Uterus (tissue), 4 donors: Measurements from ENCODE around the gene ANKRD33B. TPM values are rescaled to one million over a fixed set of nuclear protein-coding genes. Genes with fewer than 3 reads are reported as not detected.

Source experiments
- DNase-seq, 2 donors: peaks; one replicate each; pipeline ENCODE4 v3.0.0-alpha.2; 2019 to 2020
- H3K27ac ChIP-seq, 2 donors: fragments of 200-600 bp; sonication (generic); 1 replicate in 1 of 2; 2 replicates in 1 of 2; pipeline ENCODE4 v1.5.1; 2016 to 2018
- H3K27me3 ChIP-seq, 2 donors: fragments of 200-600 bp; sonication (generic); one replicate each; pipeline ENCODE4 v1.5.1; 2018 to 2019; ENCODE audit warnings: control low read depth in 1 of 2
- H3K36me3 ChIP-seq, 2 donors: fragments of 200-600 bp; sonication (generic); one replicate each; pipeline ENCODE4 v1.5.1; 2019; ENCODE audit warnings: control low read depth in 1 of 2
- H3K4me1 ChIP-seq, 2 donors: fragments of 200-600 bp; sonication (generic); one replicate each; pipeline ENCODE4 v1.5.1; 2018 to 2019; ENCODE audit warnings: control low read depth in 1 of 2
- H3K4me3 ChIP-seq, 2 donors: fragments of 200-600 bp; sonication (generic); 1 replicate in 1 of 2; 2 replicates in 1 of 2; pipeline ENCODE4 v1.5.1; 2018 to 2019; ENCODE audit warnings: mild to moderate bottlenecking in 1 of 2
- H3K9me3 ChIP-seq, 2 donors: fragments of 200-600 bp; sonication (generic); one replicate each; pipeline ENCODE4 v1.5.1; 2019; ENCODE audit warnings: control low read depth in 1 of 2
- POLR2A ChIP-seq, 2 donors: fragments of 450-650 bp; IDR thresholded peaks; one replicate each; pipeline ENCODE4 v1.6.1; 2016; ENCODE audit warnings: antibody characterized with exemption in 2 of 2, mild to moderate bottlenecking in 1 of 2, moderate library complexity in 1 of 2
- intact Hi-C: fragments of 100-400 bp; cut with DNase I; formaldehyde crosslinking; loops from one replicate; pipeline ENCODE4 v1.15.1; 2023; ENCODE audit warnings: low total_unique reads
- total RNA-seq, 4 donors: library from RNA; depleted of rRNA in 3 of 4; stranded (reverse); fragments of >200 nt in 3 of 4; gene quantifications; one replicate each; pipeline versions ENCODE4 v1.1.0 to v1.2.4, GENCODE V29; 2014 to 2023
- TF ChIP-seq, protein P1 (sequence below), 4 experiments: fragments of 200-600 bp in 2 of 4; fragments of 450-650 bp in 2 of 4; sonication (generic) in 2 of 4; IDR thresholded peaks; one replicate each; pipeline ENCODE4 v1.5.1; 2016 to 2019; ENCODE audit warnings: antibody characterized with exemption in 4 of 4, mild to moderate bottlenecking in 2 of 4, moderate library complexity in 1 of 4
- donor health status: DM: yes; HTN: yes; CAD: no.

The ANKRD33B gene
- total RNA-seq, 4 donors from 2014 or later: 2.1 to 24.1 (median 7.6) TPM

DNA sequence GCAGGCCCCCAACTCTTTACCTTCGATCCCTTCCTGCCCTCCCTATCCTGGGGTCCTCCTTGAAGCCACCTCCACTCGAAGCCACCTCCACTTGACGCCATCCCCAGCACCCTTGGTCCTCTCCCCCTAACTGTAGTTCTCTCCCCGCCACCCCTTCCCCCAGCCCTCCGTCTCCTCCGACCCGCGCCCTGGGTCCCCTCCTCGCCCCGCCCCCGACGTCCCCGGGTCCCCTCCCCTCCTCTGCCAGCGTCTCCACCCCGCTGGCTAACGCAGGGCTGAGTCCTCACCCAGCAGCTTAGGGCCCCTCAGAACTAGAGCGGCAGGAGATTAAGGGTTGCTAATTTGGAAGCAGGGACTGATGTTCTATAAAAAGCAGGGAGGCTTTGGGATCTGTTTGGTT, 30.6 kb upstream of the ANKRD33B start:
- Histone ChIP-seq H3K27ac (no peak overlapping the region), H3K4me1 (peaks cover 0 to 12% of the 10 kb centered on the region in 2 donors), H3K4me3 (no peak overlapping the region), H3K36me3 (no peaks in the 10 kb centered on the region), H3K9me3 (no peaks in the 10 kb centered on the region), H3K27me3 (no peaks in the 10 kb centered on the region)
- TF ChIP-seq, protein P1, sequence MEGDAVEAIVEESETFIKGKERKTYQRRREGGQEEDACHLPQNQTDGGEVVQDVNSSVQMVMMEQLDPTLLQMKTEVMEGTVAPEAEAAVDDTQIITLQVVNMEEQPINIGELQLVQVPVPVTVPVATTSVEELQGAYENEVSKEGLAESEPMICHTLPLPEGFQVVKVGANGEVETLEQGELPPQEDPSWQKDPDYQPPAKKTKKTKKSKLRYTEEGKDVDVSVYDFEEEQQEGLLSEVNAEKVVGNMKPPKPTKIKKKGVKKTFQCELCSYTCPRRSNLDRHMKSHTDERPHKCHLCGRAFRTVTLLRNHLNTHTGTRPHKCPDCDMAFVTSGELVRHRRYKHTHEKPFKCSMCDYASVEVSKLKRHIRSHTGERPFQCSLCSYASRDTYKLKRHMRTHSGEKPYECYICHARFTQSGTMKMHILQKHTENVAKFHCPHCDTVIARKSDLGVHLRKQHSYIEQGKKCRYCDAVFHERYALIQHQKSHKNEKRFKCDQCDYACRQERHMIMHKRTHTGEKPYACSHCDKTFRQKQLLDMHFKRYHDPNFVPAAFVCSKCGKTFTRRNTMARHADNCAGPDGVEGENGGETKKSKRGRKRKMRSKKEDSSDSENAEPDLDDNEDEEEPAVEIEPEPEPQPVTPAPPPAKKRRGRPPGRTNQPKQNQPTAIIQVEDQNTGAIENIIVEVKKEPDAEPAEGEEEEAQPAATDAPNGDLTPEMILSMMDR (IDR thresholded peaks at IDR 0.05): no peak
- no peak for TF ChIP-seq POLR2A (IDR thresholded peaks at IDR 0.05)
- DNase-seq: no peak
- intact Hi-C loops: no loop called here

DNA sequence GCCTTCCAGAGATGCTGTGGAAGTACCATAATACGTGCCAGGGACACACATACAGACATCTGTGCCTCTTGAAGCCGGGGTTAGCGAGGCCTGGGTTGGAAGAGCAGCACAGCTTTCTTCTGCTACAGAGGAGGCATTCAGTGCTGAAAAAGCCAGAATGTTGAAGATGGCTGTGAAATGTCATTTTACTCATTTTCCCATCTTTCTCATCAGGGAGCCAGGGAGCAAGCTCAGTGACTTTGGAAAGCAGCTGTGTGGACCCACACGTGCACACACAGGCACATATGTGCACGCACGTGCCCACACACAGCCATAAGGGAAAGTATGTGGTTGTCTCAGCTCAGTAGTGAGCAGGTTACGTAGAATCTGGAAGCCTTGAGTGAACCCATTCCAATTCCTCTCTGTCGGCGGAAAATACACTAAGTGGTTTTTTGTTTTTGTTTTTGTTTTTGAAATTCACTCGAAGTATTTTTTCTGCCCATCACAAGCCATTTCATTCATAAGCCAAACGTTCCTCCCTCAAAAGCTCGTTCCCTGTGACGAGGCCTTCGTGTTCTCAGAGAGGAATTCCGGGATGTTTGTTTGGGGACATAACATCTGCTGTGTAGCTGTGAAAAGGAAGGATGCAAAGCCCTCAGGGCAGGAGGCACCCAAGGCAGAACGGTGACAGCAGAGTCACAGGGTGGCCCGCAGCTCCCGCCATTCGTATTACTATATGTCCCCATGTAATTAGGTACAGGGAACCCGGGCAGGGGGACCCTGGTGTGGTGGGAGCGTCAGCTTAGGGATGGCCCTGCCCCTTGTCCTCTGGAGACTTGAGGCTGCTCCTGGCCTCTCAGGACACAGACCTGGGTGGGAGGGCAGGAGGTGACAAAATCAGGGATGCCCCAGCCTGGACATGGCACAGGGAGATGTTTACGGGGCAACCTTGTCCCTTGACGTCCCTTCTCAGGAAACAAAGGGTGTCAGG, 29.0 kb upstream of the ANKRD33B start:
- Histone ChIP-seq H3K4me3 (no peak overlapping the region), H3K27me3 (no peaks in the 10 kb centered on the region), H3K4me1 (peaks cover 0 to 23% of the 10 kb centered on the region in 2 donors), H3K36me3 (no peaks in the 10 kb centered on the region), H3K9me3 (no peaks in the 10 kb centered on the region), H3K27ac (no peak overlapping the region)
- no peak for DNase-seq
- intact Hi-C loops: no loop called here
- TF ChIP-seq POLR2A (IDR thresholded peaks at IDR 0.05): no peak
- TF ChIP-seq, protein P1 (IDR thresholded peaks at IDR 0.05): no peak

DNA sequence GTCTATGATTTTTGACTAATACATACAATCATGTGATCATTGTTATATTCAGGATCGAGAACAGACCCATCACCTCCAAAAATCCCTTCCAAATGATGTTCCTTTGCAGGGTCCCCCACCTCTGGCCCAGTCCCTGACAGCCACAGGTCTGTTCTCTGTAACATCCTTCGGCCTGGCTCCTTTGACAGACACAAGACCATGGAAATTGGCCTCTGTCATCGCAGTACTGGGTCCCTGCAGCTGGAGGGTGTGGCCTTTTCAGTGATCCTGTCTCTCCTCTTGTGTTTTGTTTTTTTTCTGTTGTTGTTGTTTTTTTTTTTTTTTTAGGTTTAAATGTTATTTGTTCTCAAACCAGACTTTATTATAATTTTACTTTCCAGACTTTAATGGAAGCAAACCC, 27.4 kb upstream of the ANKRD33B start:
- TF ChIP-seq, protein P1 (IDR thresholded peaks at IDR 0.05): no peak
- no peak for TF ChIP-seq POLR2A (IDR thresholded peaks at IDR 0.05)

DNA sequence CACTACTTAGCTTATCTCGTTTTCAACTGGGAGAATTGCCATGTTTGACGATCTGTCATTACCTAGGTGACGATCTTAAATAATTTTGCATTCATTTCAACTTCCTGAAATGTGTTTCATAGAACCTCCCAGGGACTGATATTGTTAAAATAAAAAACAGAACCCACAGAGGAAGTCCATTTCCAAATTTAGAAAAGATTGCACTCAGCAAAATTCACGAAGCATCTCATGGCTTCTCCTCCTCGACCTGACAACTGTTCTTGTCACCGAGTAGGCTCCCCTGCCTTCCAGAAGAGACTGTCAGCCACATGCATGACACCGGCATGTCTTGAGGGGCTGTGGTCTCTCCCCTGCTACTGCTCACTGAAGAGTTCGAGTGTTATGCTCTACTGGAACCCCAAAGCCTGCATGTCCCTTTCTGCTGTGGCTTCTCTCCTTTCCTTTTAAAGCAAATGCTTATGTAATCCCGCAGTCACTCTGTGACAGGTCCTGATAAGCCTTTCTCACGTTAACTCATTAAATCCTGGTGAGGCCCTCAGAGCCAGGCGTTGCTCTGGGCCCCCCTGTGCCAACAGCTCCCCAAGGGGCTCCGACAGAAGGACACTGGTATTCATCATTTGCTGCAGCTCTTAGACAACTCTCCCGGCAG, 26.8 kb upstream of the ANKRD33B start:
- no peaks in the 10 kb centered on the region for H3K36me3 ChIP-seq
- intact Hi-C loops: no loop called here
- TF ChIP-seq, protein P1 (IDR thresholded peaks at IDR 0.05): no peak
- no peak for TF ChIP-seq POLR2A (IDR thresholded peaks at IDR 0.05)
- H3K27me3 ChIP-seq: no peaks in the 10 kb centered on the region
- H3K4me3 ChIP-seq: no peak overlapping the region
- H3K9me3 ChIP-seq: no peaks in the 10 kb centered on the region
- H3K4me1 ChIP-seq: peaks cover 0 to 23% of the 10 kb centered on the region in 2 donors
- H3K27ac ChIP-seq: peak overlapping the region in 1 of 2 donors; percentile 45
- no peak for DNase-seq

More for the DNA sequence above, 27.4 kb upstream of the ANKRD33B start:
- DNase-seq: no peak
- no peaks in the 10 kb centered on the region for H3K36me3 ChIP-seq
- intact Hi-C loops: no loop called here
- no peaks in the 10 kb centered on the region for H3K9me3 ChIP-seq
- no peaks in the 10 kb centered on the region for H3K27me3 ChIP-seq
- no peak overlapping the region for H3K27ac ChIP-seq
- peaks cover 0 to 23% of the 10 kb centered on the region in 2 donors for H3K4me1 ChIP-seq
- no peak overlapping the region for H3K4me3 ChIP-seq

DNA sequence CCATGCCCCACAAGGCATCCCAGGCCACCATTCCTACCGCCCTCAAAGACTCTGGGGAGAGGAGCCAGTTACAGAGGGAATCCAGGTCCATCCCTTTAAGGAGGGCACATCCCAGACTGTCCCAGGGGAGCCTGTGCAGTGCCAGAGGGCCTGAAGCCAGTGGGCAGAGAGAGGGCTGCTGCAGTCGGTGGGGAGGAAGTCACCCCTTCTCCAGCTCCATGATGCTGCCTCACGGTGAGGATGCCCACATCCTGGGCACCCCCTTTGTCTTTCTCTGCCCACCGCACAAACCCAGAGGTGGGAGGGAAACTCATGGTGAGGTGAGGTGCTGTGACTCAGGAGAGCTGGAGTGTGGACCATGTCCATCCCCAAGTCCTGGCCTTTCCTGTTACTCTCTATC, 26.2 kb upstream of the ANKRD33B start:
- no peak for TF ChIP-seq POLR2A (IDR thresholded peaks at IDR 0.05)
- TF ChIP-seq, protein P1 (IDR thresholded peaks at IDR 0.05): no peak
- peaks cover 0 to 23% of the 10 kb centered on the region in 2 donors for H3K4me1 ChIP-seq
- no peaks in the 10 kb centered on the region for H3K27me3 ChIP-seq
- no peaks in the 10 kb centered on the region for H3K36me3 ChIP-seq
- peak overlapping the region; percentile 45 to 64 for H3K27ac ChIP-seq
- no peak overlapping the region for H3K4me3 ChIP-seq
- intact Hi-C loops: no loop called here
- DNase-seq: no peak
- H3K9me3 ChIP-seq: no peaks in the 10 kb centered on the region
